T-helper 17 cell (primary cell): Measurements from ENCODE around the gene CHIC2. TPM values are rescaled to one million over a fixed set of nuclear protein-coding genes. Genes with fewer than 3 reads are reported as not detected.
"Not testable (repeated sequence)": the region's sequence is repeated elsewhere in the genome, so short reads cannot be mapped to it uniquely, and the experiment has no call there.

Experiments
- ATAC-seq: fragments of 150-1000 bp; cut with Tn5 transposase; 2 replicates; pipeline ENCODE4 v1.10.0; 2021; ENCODE audit warnings: mild to moderate bottlenecking, moderate library complexity
- DNase-seq, 3 donors: peaks; one replicate each; pipeline versions ENCODE4 v3.0.0 to v3.0.0-alpha.2; 2020 to 2021
- H3K9me3 ChIP-seq: one replicate; pipeline ENCODE4 v1.7.0; 2013; ENCODE audit warnings: low read length, mild to moderate bottlenecking; ENCODE audit not compliant: control insufficient read depth, poor library complexity, severe bottlenecking
- H3K27ac Mint-ChIP-seq: one replicate; pipeline ENCODE4 v1.8.0; 2022; ENCODE audit warnings: mild to moderate bottlenecking, moderate library complexity, mixed read lengths
- H3K27me3 Mint-ChIP-seq: one replicate; pipeline ENCODE4 v1.8.0; 2022; ENCODE audit warnings: mixed read lengths
- H3K36me3 Mint-ChIP-seq: one replicate; pipeline ENCODE4 v1.8.0; 2022; ENCODE audit warnings: low read depth, mixed read lengths
- H3K4me1 Mint-ChIP-seq: one replicate; pipeline ENCODE4 v1.8.0; 2022; ENCODE audit warnings: mild to moderate bottlenecking, mixed read lengths
- H3K4me3 Mint-ChIP-seq: one replicate; pipeline ENCODE4 v1.8.0; 2022; ENCODE audit warnings: mild to moderate bottlenecking, moderate library complexity, mixed read lengths
- total RNA-seq, 4 donors: library from RNA in 2 of 4; stranded (reverse) in 2 of 4; gene quantifications; one replicate each; pipeline ENCODE4 v1.2.3 and lab custom pipeline; 2022 to 2026

The CHIC2 gene
- total RNA-seq, 2 donors from 2014 or later, result 43.0 to 70.1 TPM

DNA sequence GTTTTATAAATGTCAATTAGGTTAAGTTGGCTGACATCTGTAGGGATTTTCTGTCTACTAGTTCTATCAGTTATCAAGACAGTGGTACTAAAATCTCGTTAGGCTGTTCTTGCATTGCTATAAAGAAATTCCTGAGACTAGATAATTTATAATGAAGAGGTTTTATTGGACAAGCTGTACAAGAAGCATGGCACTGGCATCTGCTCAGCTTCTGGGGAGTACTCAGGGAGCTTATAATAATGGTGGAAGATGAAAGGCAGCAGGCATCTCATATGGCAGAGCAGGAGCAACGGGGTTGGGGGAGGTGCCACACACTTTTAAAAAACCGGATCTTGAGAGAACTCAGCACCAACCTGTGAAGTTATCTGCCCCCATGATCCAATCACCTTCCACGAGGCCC is 28.2 kb downstream of the CHIC2 start:
- Mint-ChIP-seq H3K27ac (peak overlapping the region; percentile 24), H3K36me3 (peaks cover 4% of the 10 kb centered on the region), H3K27me3 (no peaks in the 10 kb centered on the region), H3K4me1 (peaks cover 15% of the 10 kb centered on the region), H3K4me3 (no peak overlapping the region)
- DNase-seq (no peak), ATAC-seq (no peak)
- no peaks in the 10 kb centered on the region for H3K9me3 ChIP-seq

DNA sequence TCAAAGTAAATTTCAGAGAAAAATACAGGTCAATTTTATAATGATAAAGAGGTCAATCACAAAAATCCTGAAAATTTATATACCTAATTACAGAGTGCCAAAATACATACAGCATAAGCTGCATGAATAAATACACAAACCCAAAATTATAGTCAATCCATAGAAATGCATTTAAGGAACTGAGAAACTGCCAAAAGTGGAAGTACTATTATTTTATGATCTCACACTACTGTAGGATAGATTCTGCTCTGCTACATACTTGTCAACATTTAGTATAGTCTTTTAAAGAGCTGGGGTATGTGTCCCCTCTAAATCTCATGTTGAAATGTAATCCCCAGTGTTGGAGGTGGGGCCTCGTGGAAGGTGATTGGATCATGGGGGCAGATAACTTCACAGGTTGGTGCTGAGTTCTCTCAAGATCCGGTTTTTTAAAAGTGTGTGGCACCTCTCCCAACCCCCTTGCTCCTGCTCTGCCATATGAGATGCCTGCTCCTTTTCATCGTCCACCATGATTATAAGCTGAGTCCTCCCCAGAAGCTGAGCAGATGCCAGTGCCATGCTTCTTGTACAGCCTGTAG is 31.8 kb downstream of the CHIC2 start:
- no peaks in the 10 kb centered on the region for H3K9me3 ChIP-seq
- H3K27me3 Mint-ChIP-seq, result no peaks in the 10 kb centered on the region
- DNase-seq (no peak), ATAC-seq (no peak)
- H3K4me1 Mint-ChIP-seq, result peaks cover 9% of the 10 kb centered on the region
- H3K36me3 Mint-ChIP-seq, result peaks cover 2% of the 10 kb centered on the region
- peak overlapping the region; percentile 54 for H3K27ac Mint-ChIP-seq
- peak overlapping the region; percentile 36 for H3K4me3 Mint-ChIP-seq

DNA sequence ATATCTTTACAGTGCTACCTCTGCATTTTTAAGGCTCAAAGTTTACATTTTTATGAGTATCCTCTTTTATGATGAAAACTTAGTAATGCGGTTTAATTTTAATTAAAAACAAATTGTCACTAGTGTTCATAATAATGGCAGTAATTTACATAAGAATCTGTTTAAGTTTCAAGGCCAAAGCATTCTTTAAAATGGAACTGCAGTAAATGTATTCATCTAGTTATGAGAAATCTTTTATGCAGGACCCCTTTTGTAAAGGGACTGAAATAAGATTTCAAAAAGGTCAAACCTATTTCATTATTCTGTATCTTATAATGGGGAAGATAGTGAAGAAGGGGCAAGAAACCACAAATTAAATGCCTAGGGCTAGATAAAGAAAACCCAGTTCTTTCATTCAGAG is 37.1 kb downstream of the CHIC2 start:
- Mint-ChIP-seq H3K27ac (no peak overlapping the region), H3K36me3 (peaks cover 2% of the 10 kb centered on the region), H3K4me3 (no peak overlapping the region), H3K27me3 (no peaks in the 10 kb centered on the region), H3K4me1 (peaks cover 8% of the 10 kb centered on the region)
- ATAC-seq (no peak), DNase-seq (no peak)
- H3K9me3 ChIP-seq, result no peaks in the 10 kb centered on the region

DNA sequence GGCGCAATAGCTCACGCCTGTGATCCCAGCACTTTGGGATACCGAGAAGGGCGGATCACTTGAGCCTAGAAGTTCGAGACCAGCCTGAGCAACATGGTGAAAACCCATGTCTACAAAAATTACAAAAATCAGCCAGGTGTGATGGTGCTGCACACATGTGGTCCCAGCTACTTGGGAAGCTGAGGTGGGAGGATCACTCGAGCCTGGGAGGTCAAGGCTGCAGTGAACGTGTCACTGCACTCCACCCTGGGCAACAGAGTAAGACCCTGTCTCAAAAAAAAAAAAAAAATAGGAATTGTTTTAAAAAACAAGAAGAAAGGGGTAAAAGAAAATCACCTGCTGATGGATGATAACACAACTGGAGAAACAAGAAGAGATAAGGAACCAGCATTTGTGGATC is 38.8 kb downstream of the CHIC2 start:
- Mint-ChIP-seq H3K4me1 (peaks cover 8% of the 10 kb centered on the region), H3K4me3 (no peak overlapping the region), H3K36me3 (peaks cover 2% of the 10 kb centered on the region), H3K27me3 (no peaks in the 10 kb centered on the region), H3K27ac (no peak overlapping the region)
- no peaks in the 10 kb centered on the region for H3K9me3 ChIP-seq
- DNase-seq (no peak), ATAC-seq (no peak)

DNA sequence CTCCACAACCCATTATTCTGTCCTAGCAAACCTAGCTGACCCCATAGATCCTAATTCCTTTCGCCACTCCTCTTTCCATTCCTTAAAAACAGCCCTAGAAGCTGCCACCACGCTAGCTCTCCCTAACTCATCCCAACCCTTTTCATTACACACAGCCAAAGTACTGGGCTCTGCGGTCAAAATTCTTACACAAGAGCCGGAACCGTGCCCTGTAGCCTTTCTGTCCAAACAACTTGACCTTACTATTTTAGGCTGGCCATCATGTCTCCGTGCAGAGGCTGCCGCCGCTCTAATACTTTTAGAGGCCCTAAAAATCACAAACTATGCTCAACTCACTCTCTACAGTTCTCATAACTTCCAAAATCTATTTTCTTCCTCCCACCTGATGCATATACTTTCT is 41.4 kb downstream of the CHIC2 start:
- H3K36me3 Mint-ChIP-seq, DNase-seq, H3K27me3 Mint-ChIP-seq, H3K4me1 Mint-ChIP-seq, ATAC-seq, H3K27ac Mint-ChIP-seq, H3K9me3 ChIP-seq, H3K4me3 Mint-ChIP-seq: not testable (repeated sequence)

DNA sequence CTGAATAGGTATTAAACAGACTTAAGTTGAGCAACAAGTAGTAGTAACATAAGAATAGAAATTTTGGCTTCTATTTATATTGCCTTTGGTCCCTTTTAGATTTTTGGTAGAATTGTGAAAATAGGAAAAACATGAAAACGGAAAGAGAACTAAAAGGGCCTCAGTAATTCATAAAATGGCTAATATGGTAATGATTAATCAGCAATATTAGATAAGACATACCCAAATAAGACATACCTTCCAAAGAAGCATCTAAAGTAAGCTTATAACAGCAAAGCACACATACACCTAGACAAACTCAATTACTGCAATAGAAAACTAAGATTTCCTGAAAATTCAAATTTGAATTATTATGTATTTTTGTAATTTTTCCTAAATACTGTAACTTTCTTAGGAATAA is 46.4 kb downstream of the CHIC2 start:
- ATAC-seq (no peak), DNase-seq (no peak)
- H3K4me3 Mint-ChIP-seq, result no peak overlapping the region
- no peaks in the 10 kb centered on the region for H3K27me3 Mint-ChIP-seq
- H3K9me3 ChIP-seq, result no peaks in the 10 kb centered on the region
- peaks cover 8% of the 10 kb centered on the region for H3K4me1 Mint-ChIP-seq
- no peak overlapping the region for H3K27ac Mint-ChIP-seq
- H3K36me3 Mint-ChIP-seq, result no peaks in the 10 kb centered on the region

DNA sequence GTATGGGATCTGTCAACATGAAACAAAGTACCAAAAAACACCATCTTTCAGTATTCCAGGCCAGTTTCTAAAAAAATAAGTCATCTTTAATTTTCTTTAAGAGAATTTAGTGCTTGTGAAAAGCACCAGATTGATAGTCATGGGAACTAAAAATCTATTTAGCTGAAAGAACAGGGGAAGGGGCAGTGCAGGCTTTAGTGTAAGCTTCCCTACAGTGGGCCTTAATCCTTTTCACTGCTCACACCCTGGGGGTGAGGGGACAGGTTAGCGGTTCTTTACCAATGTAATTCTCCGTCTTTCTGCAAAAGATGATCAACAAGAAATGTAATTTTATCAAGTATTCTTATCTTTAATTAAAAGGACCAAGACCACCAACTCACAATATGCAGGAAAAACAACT is 47.1 kb downstream of the CHIC2 start:
- no peaks in the 10 kb centered on the region for H3K27me3 Mint-ChIP-seq
- ATAC-seq, result no peak

DNA sequence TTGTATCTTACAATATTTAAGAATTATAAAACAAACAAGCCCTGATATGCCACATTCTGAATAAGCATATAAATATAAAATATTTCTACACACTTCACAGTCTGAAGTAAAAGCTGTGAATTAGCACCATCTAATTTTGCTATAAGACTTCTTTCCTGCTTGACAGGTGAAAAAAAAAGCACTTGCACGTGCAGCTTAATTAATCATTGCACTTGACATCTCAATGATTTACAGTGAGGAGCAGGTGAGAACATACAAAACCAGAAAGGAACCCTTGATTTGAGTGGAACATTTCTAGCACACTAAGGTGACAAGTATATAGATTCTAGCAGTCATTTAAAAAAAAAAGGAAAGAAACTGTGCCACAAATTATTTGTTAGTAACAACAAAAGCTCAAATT is 47.9 kb downstream of the CHIC2 start:
- Mint-ChIP-seq H3K36me3 (no peaks in the 10 kb centered on the region), H3K27me3 (no peaks in the 10 kb centered on the region), H3K27ac (no peak overlapping the region), H3K4me3 (no peak overlapping the region), H3K4me1 (peaks cover 11% of the 10 kb centered on the region)
- H3K9me3 ChIP-seq, result no peaks in the 10 kb centered on the region
- ATAC-seq (no peak), DNase-seq (no peak)

More for the DNA sequence above, 47.1 kb downstream of the CHIC2 start:
- H3K9me3 ChIP-seq, result no peaks in the 10 kb centered on the region
- Mint-ChIP-seq H3K4me3 (no peak overlapping the region), H3K36me3 (no peaks in the 10 kb centered on the region), H3K27ac (no peak overlapping the region), H3K4me1 (peaks cover 11% of the 10 kb centered on the region)
- DNase-seq, result no peak

DNA sequence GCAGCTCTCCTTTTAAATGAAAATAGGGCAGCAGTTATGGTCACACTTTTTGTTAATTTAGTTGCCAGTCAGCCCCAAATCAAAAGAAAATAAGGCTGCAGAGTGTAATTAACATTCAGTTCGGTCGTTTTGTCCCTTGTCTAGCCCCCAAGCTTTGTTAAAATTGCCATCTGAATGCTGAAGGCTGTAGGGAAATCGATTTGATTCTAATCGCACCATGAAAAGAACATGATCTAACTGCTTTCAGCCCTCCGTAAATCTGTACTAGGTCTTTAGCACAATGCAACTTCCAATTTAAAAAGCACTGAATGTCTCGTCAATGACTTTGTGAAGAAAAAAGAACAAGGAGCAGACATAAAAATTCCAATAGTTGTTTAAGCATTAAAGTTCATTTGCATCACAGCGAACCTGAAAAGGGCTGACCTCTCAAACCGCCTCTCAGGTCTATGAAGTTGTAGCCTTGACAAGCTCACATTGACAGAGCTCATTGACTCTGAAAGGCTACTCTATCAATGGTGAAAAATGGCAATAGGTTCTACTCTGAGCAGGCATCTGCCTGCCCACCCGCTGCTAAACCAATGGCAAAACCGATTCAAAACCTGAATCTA is 48.9 kb downstream of the CHIC2 start:
- no peak overlapping the region for H3K27ac Mint-ChIP-seq
- DNase-seq (no peak), ATAC-seq (no peak)
- H3K27me3 Mint-ChIP-seq, result no peaks in the 10 kb centered on the region
- H3K9me3 ChIP-seq, result no peaks in the 10 kb centered on the region
- H3K4me3 Mint-ChIP-seq, result no peak overlapping the region
- H3K36me3 Mint-ChIP-seq, result no peaks in the 10 kb centered on the region
- peaks cover 12% of the 10 kb centered on the region for H3K4me1 Mint-ChIP-seq

DNA sequence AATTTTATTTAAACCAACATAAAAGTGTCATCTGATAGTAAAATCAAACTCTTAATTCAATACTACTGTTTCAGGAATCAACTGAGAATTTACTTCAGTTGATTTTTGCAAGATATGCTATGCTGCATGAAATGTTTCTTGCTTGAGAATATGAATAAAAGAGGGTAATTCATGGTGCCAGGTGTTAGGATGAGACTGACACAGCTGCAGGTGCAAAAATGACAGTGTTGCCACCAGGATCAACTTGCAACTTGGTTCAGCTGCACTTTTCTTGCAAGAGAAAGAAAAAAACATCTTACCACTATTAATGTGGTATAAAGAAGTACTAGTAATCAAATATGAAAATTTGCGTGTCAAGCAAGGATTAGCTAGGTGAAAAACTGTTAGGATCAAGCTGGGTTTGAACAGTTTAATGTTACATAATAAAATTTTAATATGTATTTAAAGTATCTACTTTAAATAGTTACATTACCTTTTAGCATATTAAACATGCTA is 49.7 kb downstream of the CHIC2 start:
- Mint-ChIP-seq H3K4me3 (no peak overlapping the region), H3K36me3 (no peaks in the 10 kb centered on the region), H3K27me3 (no peaks in the 10 kb centered on the region), H3K27ac (no peak overlapping the region), H3K4me1 (peaks cover 12% of the 10 kb centered on the region)
- DNase-seq (no peak), ATAC-seq (no peak)
- no peaks in the 10 kb centered on the region for H3K9me3 ChIP-seq

DNA sequence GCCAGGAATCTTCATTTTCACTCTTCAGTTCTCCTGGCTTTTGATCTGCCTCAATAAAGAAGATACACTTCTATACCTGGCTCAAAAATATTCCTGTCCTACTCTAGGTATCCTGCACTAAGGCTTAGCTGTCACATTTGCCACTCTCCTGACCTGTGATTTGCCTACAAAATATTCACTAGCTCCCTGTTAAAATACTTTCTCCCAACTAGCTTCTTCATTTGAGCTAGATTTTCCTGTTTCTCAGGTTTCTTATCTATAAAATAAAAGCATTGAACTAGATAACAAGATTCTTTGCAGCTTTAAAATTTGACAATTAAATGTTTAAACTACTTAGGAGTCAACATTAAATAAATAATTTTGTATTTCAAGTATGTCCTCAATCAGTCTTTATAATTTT is 53.2 kb downstream of the CHIC2 start:
- no peaks in the 10 kb centered on the region for H3K9me3 ChIP-seq
- Mint-ChIP-seq H3K27ac (peak overlapping the region; percentile 66), H3K4me1 (peaks cover 11% of the 10 kb centered on the region), H3K36me3 (no peaks in the 10 kb centered on the region), H3K4me3 (no peak overlapping the region), H3K27me3 (no peaks in the 10 kb centered on the region)
- ATAC-seq (no peak), DNase-seq (no peak)

DNA sequence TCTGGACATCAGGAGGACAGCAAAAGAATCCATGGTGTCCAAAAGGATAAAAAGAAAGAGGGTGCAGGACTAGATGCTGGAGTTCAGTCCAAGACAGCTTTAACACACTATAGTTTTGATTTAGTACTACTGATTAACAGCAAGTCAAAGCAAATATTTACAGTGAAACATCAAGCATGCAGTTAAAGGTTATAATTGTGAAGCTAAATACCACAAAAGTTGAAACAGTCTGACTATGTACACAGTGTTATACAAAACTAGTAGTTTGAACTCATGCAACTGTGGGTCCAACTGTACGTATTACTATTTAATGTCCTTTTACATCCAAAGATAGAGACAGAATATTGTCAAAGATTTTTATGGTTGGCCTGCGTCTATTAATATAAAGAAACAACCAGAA is 57.6 kb downstream of the CHIC2 start:
- DNase-seq (no peak), ATAC-seq (no peak)
- H3K27ac Mint-ChIP-seq, result no peak overlapping the region
- H3K4me1 Mint-ChIP-seq, result peaks cover 4% of the 10 kb centered on the region
- no peak overlapping the region for H3K4me3 Mint-ChIP-seq
- H3K27me3 Mint-ChIP-seq, result no peaks in the 10 kb centered on the region
- no peaks in the 10 kb centered on the region for H3K36me3 Mint-ChIP-seq
- no peaks in the 10 kb centered on the region for H3K9me3 ChIP-seq

DNA sequence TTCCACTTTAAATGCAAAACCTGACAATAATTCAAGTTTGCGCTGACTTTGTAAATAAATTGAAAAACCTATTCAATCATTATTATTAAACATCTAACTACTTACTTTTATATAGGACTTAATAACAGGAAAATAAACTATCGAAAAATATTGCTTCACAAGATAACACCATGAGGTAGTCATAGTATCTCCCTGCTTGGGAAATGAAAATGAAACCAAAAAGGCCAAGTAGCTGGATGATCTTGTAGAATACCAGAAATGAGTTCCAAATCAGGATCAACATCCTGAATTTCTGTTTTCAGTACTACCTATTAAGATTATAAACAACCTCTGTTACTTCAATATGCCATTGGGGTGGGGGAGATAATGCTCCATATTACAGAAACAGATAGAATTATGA is 58.9 kb downstream of the CHIC2 start:
- no peak overlapping the region for H3K27ac Mint-ChIP-seq

DNA sequence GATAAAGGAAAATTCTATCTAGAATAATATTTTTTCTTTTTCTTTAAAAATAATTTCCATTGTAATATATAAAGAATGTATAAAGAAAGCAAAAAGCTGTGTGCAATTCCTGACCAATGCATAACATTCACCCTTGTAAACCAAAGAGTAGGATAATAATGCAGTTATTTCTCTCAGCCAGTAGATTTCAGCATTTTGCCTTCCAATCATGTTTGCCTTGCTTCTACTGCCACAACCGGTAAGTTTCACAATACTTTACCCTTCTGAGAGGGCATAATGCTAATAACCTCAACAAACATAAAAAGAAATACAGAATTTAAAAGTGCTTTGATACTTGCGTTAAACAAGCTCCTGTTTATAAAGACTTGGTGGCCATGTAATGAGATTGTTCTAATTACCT is 59.9 kb downstream of the CHIC2 start:
- no peaks in the 10 kb centered on the region for H3K36me3 Mint-ChIP-seq
- H3K27ac Mint-ChIP-seq, result no peak overlapping the region

More for the DNA sequence above, 58.9 kb downstream of the CHIC2 start:
- no peak for ATAC-seq
- Mint-ChIP-seq H3K4me3 (no peak overlapping the region), H3K27me3 (no peaks in the 10 kb centered on the region), H3K4me1 (peaks cover 2% of the 10 kb centered on the region), H3K36me3 (no peaks in the 10 kb centered on the region)
- H3K9me3 ChIP-seq, result no peaks in the 10 kb centered on the region
- DNase-seq, result no peak

More for the DNA sequence above, 59.9 kb downstream of the CHIC2 start:
- ATAC-seq (no peak), DNase-seq (no peak)
- no peaks in the 10 kb centered on the region for H3K27me3 Mint-ChIP-seq
- H3K4me3 Mint-ChIP-seq, result no peak overlapping the region
- H3K9me3 ChIP-seq, result no peaks in the 10 kb centered on the region
- peaks cover 2% of the 10 kb centered on the region for H3K4me1 Mint-ChIP-seq
